Activated CD8-positive, alpha-beta memory T cell treated with anti-CD3 and anti-CD28 coated beads for 1 hour (primary cell): ENCODE results near the gene TMEM92.
"Not testable (repeated sequence)": the region's sequence is repeated elsewhere in the genome, so short reads cannot be mapped to it uniquely, and the experiment has no call there.

Experiments
- DNase-seq, 2 donors: peaks; one replicate each; pipeline ENCODE4 v3.0.0-alpha.2; 2020; ENCODE audit warnings: low read depth in 1 of 2; ENCODE audit errors: extremely low read depth in 1 of 2

TMEM92 gene

GRCh38 chr17:50261051-50261915 is 13.0 kb upstream of the TMEM92 start:
- DNase-seq = no peak

- no peak for DNase-seq
Measured at GRCh38 chr17:50262001-50262794, 12.1 kb upstream of the TMEM92 start.

- DNase-seq = no peak
Measured at GRCh38 chr17:50263331-50264262, 10.7 kb upstream of the TMEM92 start.

- DNase-seq = no peak
Measured at GRCh38 chr17:50264263-50265113, 9.8 kb upstream of the TMEM92 start.

GRCh38 chr17:50265212-50265611 is 9.1 kb upstream of the TMEM92 start:
- no peak for DNase-seq

GRCh38 chr17:50265690-50266315 is 8.5 kb upstream of the TMEM92 start:
- DNase-seq = no peak

GRCh38 chr17:50266384-50267073 is 7.7 kb upstream of the TMEM92 start:
- DNase-seq = no peak

GRCh38 chr17:50267074-50267841 is 7.0 kb upstream of the TMEM92 start:
- no peak for DNase-seq

- no peak for DNase-seq
Measured at GRCh38 chr17:50268026-50268425, 6.2 kb upstream of the TMEM92 start.

- DNase-seq = no peak
Measured at GRCh38 chr17:50268743-50269275, 5.5 kb upstream of the TMEM92 start.

- DNase-seq = peak; percentile 8 to 21
Measured at GRCh38 chr17:50269477-50270434, 4.5 kb upstream of the TMEM92 start.

GRCh38 chr17:50270435-50271362 is 3.6 kb upstream of the TMEM92 start:
- no peak for DNase-seq

GRCh38 chr17:50271363-50271750 is 2.9 kb upstream of the TMEM92 start:
- not testable (repeated sequence) for DNase-seq

GRCh38 chr17:50272246-50272645 is 2.0 kb upstream of the TMEM92 start:
- no peak for DNase-seq

GRCh38 chr17:50272711-50273653 is 1.3 kb upstream of the TMEM92 start:
- DNase-seq = peak; percentile 9 to 36
